Neural cell (in vitro differentiated cells): Measurements from ENCODE around the gene ATL2.

Experiments used
- CTCF ChIP-seq: fragments of 450-650 bp; IDR thresholded peaks from 2 replicates; pipeline ENCODE4 v1.5.1; 2014; ENCODE audit warnings: antibody characterized with exemption, mild to moderate bottlenecking, moderate library complexity; ENCODE audit not compliant: poor library complexity, severe bottlenecking
- EP300 ChIP-seq: fragments of 450-650 bp; conservative IDR thresholded peaks from 2 replicates; pipeline ENCODE4 v1.6.1; 2014; ENCODE audit warnings: antibody characterized with exemption, mild to moderate bottlenecking, moderate library complexity; ENCODE audit not compliant: poor library complexity, severe bottlenecking
- EZH2 ChIP-seq: fragments of 200-600, 300-800 bp; shearing (Covaris generic), sonication (generic); IDR thresholded peaks from 2 replicates; pipeline ENCODE4 v1.6.1; 2014; ENCODE audit warnings: antibody characterized with exemption, low read length, borderline replicate concordance, mild to moderate bottlenecking; ENCODE audit not compliant: insufficient read depth, poor library complexity, severe bottlenecking
- MXI1 ChIP-seq: fragments of 450-650 bp; conservative IDR thresholded peaks from 2 replicates; pipeline ENCODE4 v1.6.1; 2014; ENCODE audit warnings: antibody characterized with exemption, mild to moderate bottlenecking; ENCODE audit not compliant: poor library complexity, severe bottlenecking
- POLR2AphosphoS5 ChIP-seq: IDR thresholded peaks from 2 replicates; pipeline ENCODE4 v1.6.1; 2012
- RAD21 ChIP-seq: fragments of 450-650 bp; conservative IDR thresholded peaks from 2 replicates; pipeline ENCODE4 v1.6.1; 2014; ENCODE audit warnings: antibody characterized with exemption, mild to moderate bottlenecking, moderate library complexity
- SMC3 ChIP-seq: fragments of 450-650 bp; conservative IDR thresholded peaks from 2 replicates; pipeline ENCODE4 v1.6.1; 2014; ENCODE audit warnings: antibody characterized with exemption, mild to moderate bottlenecking, moderate library complexity; ENCODE audit not compliant: poor library complexity

- TF ChIP-seq EZH2 (no peak), CTCF (no peak), EP300 (no peak), SMC3 (no peak), MXI1 (no peak), RAD21 (no peak), POLR2AphosphoS5 (no peak)
Measured at GRCh38 chr2:38308821-38309220, 68.3 kb downstream of the ATL2 start.
